PC-3 (cell line): ENCODE measurements around the gene COL4A1.

Experiments
- CTCF ChIP-seq: fragments of 300-600 bp; sonication (generic); conservative IDR thresholded peaks from 2 replicates; pipeline ENCODE4 v1.5.1; 2017; ENCODE audit warnings: antibody characterized with exemption, low read depth, mild to moderate bottlenecking, low read length
- EZH2 ChIP-seq: fragments of 300-600 bp; sonication (generic); IDR thresholded peaks from one replicate; pipeline ENCODE4 v1.6.1; 2017; ENCODE audit warnings: antibody characterized with exemption, mild to moderate bottlenecking, low read length; ENCODE audit not compliant: unreplicated experiment
- EZH2phosphoT487 ChIP-seq: fragments of 300-600 bp; sonication (generic); IDR thresholded peaks from 2 replicates; pipeline ENCODE4 v1.6.1; 2018; ENCODE audit warnings: mild to moderate bottlenecking, antibody characterized with exemption, low read length, borderline replicate concordance

GRCh38 chr13:110331362-110331761 lies 24.4 kb upstream of the COL4A1 start:
- TF ChIP-seq CTCF (no peak), EZH2 (no peak), EZH2phosphoT487 (no peak)
